GM10847 (cell line): ENCODE results near the gene SERINC5.

Experiments used
- POLR2A ChIP-seq: IDR thresholded peaks from 2 replicates; pipeline ENCODE4 v1.6.1; 2011; ENCODE audit not compliant: insufficient read length; ENCODE audit errors: extremely low read depth

Gene SERINC5

GRCh38 chr5:80255811-80256712 is at the start of gene SERINC5:
TSS of gene SERINC5 (minus strand) at chr5:80256048. CDS start at chr5:80255922, 126 bp downstream.
- TF ChIP-seq POLR2A = peak; percentile 97

- TF ChIP-seq POLR2A = no peak
These were observed 46.8 kb upstream of the SERINC5 start for GRCh38 chr5:80302636-80303035.

- TF ChIP-seq POLR2A = no peak
These were observed 44.3 kb upstream of the SERINC5 start for GRCh38 chr5:80300125-80300524.

- no peak for TF ChIP-seq POLR2A
These were observed 43.8 kb upstream of the SERINC5 start for GRCh38 chr5:80299601-80300000.

- no peak for TF ChIP-seq POLR2A
These were observed 40.3 kb upstream of the SERINC5 start for GRCh38 chr5:80296121-80296520.

GRCh38 chr5:80291761-80292160 is 35.9 kb upstream of the SERINC5 start:
- no peak for TF ChIP-seq POLR2A

- no peak for TF ChIP-seq POLR2A
These were observed 33.5 kb upstream of the SERINC5 start for GRCh38 chr5:80289320-80289719.

GRCh38 chr5:80288177-80288576 is 32.3 kb upstream of the SERINC5 start:
- no peak for TF ChIP-seq POLR2A

GRCh38 chr5:80284720-80285119 is 28.9 kb upstream of the SERINC5 start:
- no peak for TF ChIP-seq POLR2A

GRCh38 chr5:80283360-80283759 is 27.5 kb upstream of the SERINC5 start:
- no peak for TF ChIP-seq POLR2A

- no peak for TF ChIP-seq POLR2A
These were observed 26.2 kb upstream of the SERINC5 start for GRCh38 chr5:80282054-80282453.

- no peak for TF ChIP-seq POLR2A
These were observed 21.3 kb upstream of the SERINC5 start for GRCh38 chr5:80277191-80277590.

GRCh38 chr5:80276186-80276585 is 20.3 kb upstream of the SERINC5 start:
- no peak for TF ChIP-seq POLR2A

- no peak for TF ChIP-seq POLR2A
These were observed 19.5 kb upstream of the SERINC5 start for GRCh38 chr5:80275347-80275746.

- no peak for TF ChIP-seq POLR2A
These were observed 14.2 kb upstream of the SERINC5 start for GRCh38 chr5:80269991-80270438.

GRCh38 chr5:80268916-80269315 is 13.1 kb upstream of the SERINC5 start:
- TF ChIP-seq POLR2A = no peak

GRCh38 chr5:80266566-80266965 is 10.7 kb upstream of the SERINC5 start:
- no peak for TF ChIP-seq POLR2A
